HepG2 (cell line): ENCODE results near the gene KPNA3. TPM values are rescaled to one million over a fixed set of nuclear protein-coding genes. Genes with fewer than 3 reads are reported as not detected.

ENCODE experiments used
- ATF1 ChIP-seq: IDR thresholded peaks from 2 replicates; pipeline ENCODE4 v1.6.1; 2016; ENCODE audit warnings: mild to moderate bottlenecking, control low read depth
- ATRX ChIP-seq: sonication (generic); formaldehyde crosslinking; IDR thresholded peaks from 2 replicates; pipeline ENCODE4 v1.4.0; 2020; ENCODE audit warnings: missing genetic modification reagents, borderline replicate concordance
- GLI4 ChIP-seq: sonication (generic); formaldehyde crosslinking; IDR thresholded peaks from 2 replicates; pipeline ENCODE4 v1.5.1; 2020; ENCODE audit warnings: missing genetic modification reagents, mild to moderate bottlenecking, moderate library complexity, borderline replicate concordance
- HNRNPL ChIP-seq: fragments of 200-400 bp; formaldehyde crosslinking; IDR thresholded peaks from 2 replicates; pipeline ENCODE4 v1.6.1; 2017; ENCODE audit warnings: mild to moderate bottlenecking, low read depth, low read length
- KDM5A ChIP-seq: fragments of 200-600 bp; sonication (generic); IDR thresholded peaks from 2 replicates; pipeline ENCODE4 v1.7.0; 2018; ENCODE audit warnings: antibody characterized with exemption, mild to moderate bottlenecking, low read length, borderline replicate concordance
- PITX1 ChIP-seq: sonication (generic); formaldehyde crosslinking; IDR thresholded peaks from 2 replicates; pipeline ENCODE4 v1.5.1; 2020; ENCODE audit warnings: mild to moderate bottlenecking, missing genetic modification reagents
- SNRNP70 ChIP-seq: fragments of 200-400 bp; formaldehyde crosslinking; IDR thresholded peaks from 2 replicates; pipeline ENCODE4 v1.6.1; 2017; ENCODE audit warnings: mild to moderate bottlenecking, low read depth, low read length, moderate library complexity
- SRSF9 ChIP-seq: fragments of 200-400 bp; formaldehyde crosslinking; IDR thresholded peaks from 2 replicates; pipeline ENCODE4 v1.6.1; 2018; ENCODE audit warnings: borderline replicate concordance, mild to moderate bottlenecking, low read depth, low read length; ENCODE audit not compliant: insufficient read depth, poor library complexity, severe bottlenecking
- ZBTB7B ChIP-seq: sonication (generic); formaldehyde crosslinking; IDR thresholded peaks from 2 replicates; pipeline ENCODE4 v1.4.0; 2020; ENCODE audit warnings: missing genetic modification reagents
- ZFYVE20 ChIP-seq: sonication (generic); formaldehyde crosslinking; IDR thresholded peaks from 2 replicates; pipeline ENCODE4 v1.8.0; 2023; ENCODE audit warnings: low read depth, mild to moderate bottlenecking, moderate library complexity, missing genetic modification reagents, borderline replicate concordance
- ZNF143 ChIP-seq: sonication (generic); formaldehyde crosslinking; IDR thresholded peaks from 2 replicates; pipeline ENCODE4 v1.4.0; 2020; ENCODE audit warnings: missing genetic modification reagents
- ZNF24 ChIP-seq: fragments of 450-650 bp; IDR thresholded peaks from 2 replicates; pipeline ENCODE4 v1.6.1; 2017; ENCODE audit warnings: antibody characterized with exemption, mild to moderate bottlenecking
- ZNF44 ChIP-seq: sonication (generic); formaldehyde crosslinking; IDR thresholded peaks from 2 replicates; pipeline ENCODE4 v1.5.1; 2020; ENCODE audit warnings: mild to moderate bottlenecking, missing genetic modification reagents
- ZNF605 ChIP-seq: sonication (generic); formaldehyde crosslinking; IDR thresholded peaks from 2 replicates; pipeline ENCODE4 v1.8.0; 2022; ENCODE audit warnings: mild to moderate bottlenecking, missing genetic modification reagents
- ZNF616 ChIP-seq: sonication (generic); formaldehyde crosslinking; IDR thresholded peaks from 2 replicates; pipeline ENCODE4 v1.5.0; 2020; ENCODE audit warnings: low read depth, mild to moderate bottlenecking, missing genetic modification reagents
- ZNF75D ChIP-seq: sonication (generic); formaldehyde crosslinking; IDR thresholded peaks from 2 replicates; pipeline ENCODE4 v1.8.1; 2023; ENCODE audit warnings: missing genetic modification reagents, mild to moderate bottlenecking, borderline replicate concordance
- ZNF780A ChIP-seq: sonication (generic); formaldehyde crosslinking; IDR thresholded peaks from 2 replicates; pipeline ENCODE4 v1.8.0; 2022; ENCODE audit warnings: mild to moderate bottlenecking, missing genetic modification reagents, moderate library complexity
- ZSCAN25 ChIP-seq: sonication (generic); formaldehyde crosslinking; IDR thresholded peaks from 2 replicates; pipeline ENCODE4 v1.8.0; 2022; ENCODE audit warnings: mild to moderate bottlenecking, missing genetic modification reagents
- polyA plus RNA-seq, 8 experiments: library from polyadenylated mRNA; depleted of rRNA in 3 of 8; stranded (reverse) in 7 of 8; unstranded in 1 of 8; fragments of >200 nt; fragmentation: Illumina TruSeq in 4 of 8; extraction: Trizol in 4 of 8; gene quantifications; 2 replicates each; pipeline versions ENCODE4 v1.2.1 to v1.2.3, GENCODE V29; 2011 to 2016; ENCODE audit warnings: low read depth in 4 of 8, missing spikeins in 1 of 8, mixed read lengths in 1 of 8; ENCODE audit not compliant: insufficient read depth in 1 of 8
- total RNA-seq, 5 experiments: library from RNA; depleted of rRNA; stranded (reverse); fragments of >200 nt; fragmentation: Illumina TruSeq; extraction: Trizol; gene quantifications; 2 replicates each; pipeline ENCODE4 v1.2.3, GENCODE V29; 2016; ENCODE audit warnings: low read depth in 1 of 5
- TF ChIP-seq, protein P1 (sequence below): sonication (generic); formaldehyde crosslinking; IDR thresholded peaks from 2 replicates; pipeline ENCODE4 v1.5.0; 2020; ENCODE audit warnings: missing genetic modification reagents
- TF ChIP-seq, protein P2 (sequence below): sonication (generic); formaldehyde crosslinking; IDR thresholded peaks from 2 replicates; pipeline ENCODE4 v1.4.0; 2020; ENCODE audit warnings: mild to moderate bottlenecking, missing genetic modification reagents
- TF ChIP-seq, protein P3 (sequence below): sonication (generic); formaldehyde crosslinking; IDR thresholded peaks from 2 replicates; pipeline ENCODE4 v1.4.0; 2020; ENCODE audit warnings: missing genetic modification reagents
- TF ChIP-seq, protein P4 (sequence below): sonication (generic); formaldehyde crosslinking; IDR thresholded peaks from 2 replicates; pipeline ENCODE4 v1.8.0; 2022; ENCODE audit warnings: missing genetic modification reagents, low read depth, mild to moderate bottlenecking, borderline replicate concordance
- TF ChIP-seq, protein P5 (sequence below): IDR thresholded peaks from 2 replicates; pipeline ENCODE4 v1.6.1; 2012; ENCODE audit warnings: inconsistent platforms
- TF ChIP-seq, protein P6 (sequence below): sonication (generic); formaldehyde crosslinking; IDR thresholded peaks from 2 replicates; pipeline ENCODE4 v1.8.0; 2022; ENCODE audit warnings: missing genetic modification reagents, mild to moderate bottlenecking, inconsistent platforms, borderline replicate concordance
- TF ChIP-seq, protein P7 (sequence below): sonication (generic); formaldehyde crosslinking; IDR thresholded peaks from 2 replicates; pipeline ENCODE4 v1.8.1; 2023; ENCODE audit warnings: mild to moderate bottlenecking, inconsistent platforms, moderate library complexity, missing genetic modification reagents, borderline replicate concordance

KPNA3 gene
- total and polyA plus RNA-seq, 2 of the 13 experiments (the other 11 are each of a cell fraction or from before 2014, with no cell fraction given): 13.0 to 28.9 TPM

DNA sequence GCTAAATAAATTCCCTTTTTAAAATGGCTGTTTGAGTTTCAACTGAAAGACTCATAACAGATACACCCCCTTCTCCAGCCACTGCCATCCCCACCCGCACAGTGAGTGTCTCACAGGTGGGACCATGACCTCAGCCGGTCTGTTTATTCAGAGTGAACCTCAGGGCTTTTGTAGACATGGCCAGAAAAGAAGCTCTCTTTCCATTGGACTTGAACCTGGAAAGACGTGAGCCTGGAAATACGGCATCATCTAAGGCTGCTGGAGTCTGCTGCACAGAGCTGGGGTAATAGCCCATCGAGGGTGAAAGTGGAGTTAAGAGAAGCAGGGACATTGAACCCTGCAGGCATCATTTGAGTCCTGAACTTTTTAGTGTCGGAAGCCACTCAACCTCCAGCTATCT, 15.2 kb upstream of the KPNA3 start (continued):
- TF ChIP-seq, protein P1, sequence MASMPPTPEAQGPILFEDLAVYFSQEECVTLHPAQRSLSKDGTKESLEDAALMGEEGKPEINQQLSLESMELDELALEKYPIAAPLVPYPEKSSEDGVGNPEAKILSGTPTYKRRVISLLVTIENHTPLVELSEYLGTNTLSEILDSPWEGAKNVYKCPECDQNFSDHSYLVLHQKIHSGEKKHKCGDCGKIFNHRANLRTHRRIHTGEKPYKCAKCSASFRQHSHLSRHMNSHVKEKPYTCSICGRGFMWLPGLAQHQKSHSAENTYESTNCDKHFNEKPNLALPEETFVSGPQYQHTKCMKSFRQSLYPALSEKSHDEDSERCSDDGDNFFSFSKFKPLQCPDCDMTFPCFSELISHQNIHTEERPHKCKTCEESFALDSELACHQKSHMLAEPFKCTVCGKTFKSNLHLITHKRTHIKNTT (CRISPR knock-in tag): no peak
- TF ChIP-seq ZSCAN25 (CRISPR knock-in tag) (no peak), SRSF9 (no peak), SNRNP70 (no peak), ZBTB7B (peak; percentile 76; the same call in 1 of the 2 replicates), ZNF616 (CRISPR knock-in tag) (no peak), GLI4 (CRISPR knock-in tag) (no peak), ZFYVE20 (CRISPR knock-in tag) (no peak), ATRX (CRISPR knock-in tag) (no peak), ZNF24 (no peak), PITX1 (peak; percentile 78; the same call in 1 of the 2 replicates), ZNF605 (CRISPR knock-in tag) (no peak; the same call in 1 of the 2 replicates), ZNF75D (CRISPR knock-in tag) (no peak), KDM5A (no peak), ZNF143 (CRISPR knock-in tag) (no peak), ZNF44 (CRISPR knock-in tag) (no peak), ZNF780A (CRISPR knock-in tag) (no peak), ATF1 (CRISPR knock-in tag) (peak; percentile 54), HNRNPL (no peak)
- TF ChIP-seq, protein P2, sequence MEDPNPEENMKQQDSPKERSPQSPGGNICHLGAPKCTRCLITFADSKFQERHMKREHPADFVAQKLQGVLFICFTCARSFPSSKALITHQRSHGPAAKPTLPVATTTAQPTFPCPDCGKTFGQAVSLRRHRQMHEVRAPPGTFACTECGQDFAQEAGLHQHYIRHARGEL (CRISPR knock-in tag): no peak
- TF ChIP-seq, protein P3, sequence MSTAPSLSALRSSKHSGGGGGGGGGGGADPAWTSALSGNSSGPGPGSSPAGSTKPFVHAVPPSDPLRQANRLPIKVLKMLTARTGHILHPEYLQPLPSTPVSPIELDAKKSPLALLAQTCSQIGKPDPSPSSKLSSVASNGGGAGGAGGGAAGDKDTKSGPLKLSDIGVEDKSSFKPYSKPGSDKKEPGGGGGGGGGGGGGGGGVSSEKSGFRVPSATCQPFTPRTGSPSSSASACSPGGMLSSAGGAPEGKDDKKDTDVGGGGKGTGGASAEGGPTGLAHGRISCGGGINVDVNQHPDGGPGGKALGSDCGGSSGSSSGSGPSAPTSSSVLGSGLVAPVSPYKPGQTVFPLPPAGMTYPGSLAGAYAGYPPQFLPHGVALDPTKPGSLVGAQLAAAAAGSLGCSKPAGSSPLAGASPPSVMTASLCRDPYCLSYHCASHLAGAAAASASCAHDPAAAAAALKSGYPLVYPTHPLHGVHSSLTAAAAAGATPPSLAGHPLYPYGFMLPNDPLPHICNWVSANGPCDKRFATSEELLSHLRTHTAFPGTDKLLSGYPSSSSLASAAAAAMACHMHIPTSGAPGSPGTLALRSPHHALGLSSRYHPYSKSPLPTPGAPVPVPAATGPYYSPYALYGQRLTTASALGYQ (CRISPR knock-in tag): peak; percentile 74; the same call in 1 of the 2 replicates
- TF ChIP-seq, protein P4, sequence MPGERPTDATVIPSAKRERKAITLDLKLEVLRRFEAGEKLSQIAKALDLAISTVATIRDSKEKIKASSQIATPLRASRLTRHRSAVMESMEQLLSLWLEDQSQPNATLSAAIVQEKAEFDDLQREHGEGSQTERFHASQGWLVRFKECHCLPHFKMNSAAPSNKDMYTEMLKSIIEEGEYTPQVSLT (CRISPR knock-in tag): no peak
- TF ChIP-seq, protein P5, sequence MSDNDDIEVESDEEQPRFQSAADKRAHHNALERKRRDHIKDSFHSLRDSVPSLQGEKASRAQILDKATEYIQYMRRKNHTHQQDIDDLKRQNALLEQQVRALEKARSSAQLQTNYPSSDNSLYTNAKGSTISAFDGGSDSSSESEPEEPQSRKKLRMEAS: no peak
- TF ChIP-seq, protein P6, sequence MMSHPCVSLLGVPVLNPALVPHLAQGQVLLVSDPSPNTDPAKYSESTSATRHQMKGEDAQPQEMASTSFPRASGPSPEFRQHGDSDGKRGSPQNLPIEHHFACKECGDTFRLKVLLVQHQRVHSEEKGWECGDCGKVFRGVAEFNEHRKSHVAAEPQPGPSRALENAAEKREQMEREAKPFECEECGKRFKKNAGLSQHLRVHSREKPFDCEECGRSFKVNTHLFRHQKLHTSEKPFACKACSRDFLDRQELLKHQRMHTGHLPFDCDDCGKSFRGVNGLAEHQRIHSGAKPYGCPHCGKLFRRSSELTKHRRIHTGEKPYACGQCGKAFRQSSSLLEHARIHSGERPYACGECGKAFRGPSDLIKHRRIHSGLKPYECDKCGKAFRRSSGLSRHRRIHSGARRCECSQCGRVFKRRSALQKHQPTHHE: no peak
- TF ChIP-seq, protein P7, sequence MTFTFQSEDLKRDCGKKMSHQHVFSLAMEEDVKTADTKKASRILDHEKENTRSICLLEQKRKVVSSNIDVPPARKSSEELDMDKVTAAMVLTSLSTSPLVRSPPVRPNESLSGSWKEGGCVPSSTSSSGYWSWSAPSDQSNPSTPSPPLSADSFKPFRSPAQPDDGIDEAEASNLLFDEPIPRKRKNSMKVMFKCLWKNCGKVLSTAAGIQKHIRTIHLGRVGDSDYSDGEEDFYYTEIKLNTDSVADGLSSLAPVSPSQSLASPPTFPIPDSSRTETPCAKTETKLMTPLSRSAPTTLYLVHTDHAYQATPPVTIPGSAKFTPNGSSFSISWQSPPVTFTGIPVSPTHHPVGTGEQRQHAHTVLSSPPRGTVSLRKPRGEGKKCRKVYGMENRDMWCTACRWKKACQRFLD (CRISPR knock-in tag): no peak
